ENCODE measurements around the gene STOM. TPM values are rescaled to one million over a fixed set of nuclear protein-coding genes. Genes with fewer than 3 reads are reported as not detected.

Gene STOM
- total RNA-seq, 4 donors from 2014 or later, result 418 to 728 (median 480) TPM

DNA sequence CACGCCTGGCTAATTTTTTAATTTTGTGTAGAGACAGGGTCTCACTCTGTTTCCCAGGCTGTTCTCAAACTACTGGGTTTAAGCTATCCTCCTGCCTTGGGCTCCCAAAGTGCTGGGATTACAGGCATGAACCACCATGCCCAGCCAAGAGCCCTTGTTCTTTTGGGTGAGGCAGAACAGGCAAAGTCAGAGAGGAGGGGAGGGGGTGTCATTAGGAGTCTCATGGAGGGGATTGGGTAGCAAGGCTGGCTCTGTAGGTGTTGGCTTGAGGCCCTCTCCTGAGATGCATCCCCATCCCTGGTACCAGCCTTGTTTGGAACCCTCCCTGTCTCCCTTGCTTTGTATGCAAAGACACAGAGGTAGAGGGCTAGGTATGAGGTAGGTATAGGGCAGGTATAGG, 78.0 kb downstream of the STOM start:
- TF ChIP-seq, protein P1, sequence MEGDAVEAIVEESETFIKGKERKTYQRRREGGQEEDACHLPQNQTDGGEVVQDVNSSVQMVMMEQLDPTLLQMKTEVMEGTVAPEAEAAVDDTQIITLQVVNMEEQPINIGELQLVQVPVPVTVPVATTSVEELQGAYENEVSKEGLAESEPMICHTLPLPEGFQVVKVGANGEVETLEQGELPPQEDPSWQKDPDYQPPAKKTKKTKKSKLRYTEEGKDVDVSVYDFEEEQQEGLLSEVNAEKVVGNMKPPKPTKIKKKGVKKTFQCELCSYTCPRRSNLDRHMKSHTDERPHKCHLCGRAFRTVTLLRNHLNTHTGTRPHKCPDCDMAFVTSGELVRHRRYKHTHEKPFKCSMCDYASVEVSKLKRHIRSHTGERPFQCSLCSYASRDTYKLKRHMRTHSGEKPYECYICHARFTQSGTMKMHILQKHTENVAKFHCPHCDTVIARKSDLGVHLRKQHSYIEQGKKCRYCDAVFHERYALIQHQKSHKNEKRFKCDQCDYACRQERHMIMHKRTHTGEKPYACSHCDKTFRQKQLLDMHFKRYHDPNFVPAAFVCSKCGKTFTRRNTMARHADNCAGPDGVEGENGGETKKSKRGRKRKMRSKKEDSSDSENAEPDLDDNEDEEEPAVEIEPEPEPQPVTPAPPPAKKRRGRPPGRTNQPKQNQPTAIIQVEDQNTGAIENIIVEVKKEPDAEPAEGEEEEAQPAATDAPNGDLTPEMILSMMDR (IDR thresholded peaks at IDR 0.05; ENCODE audit: low read depth), result no peak

DNA sequence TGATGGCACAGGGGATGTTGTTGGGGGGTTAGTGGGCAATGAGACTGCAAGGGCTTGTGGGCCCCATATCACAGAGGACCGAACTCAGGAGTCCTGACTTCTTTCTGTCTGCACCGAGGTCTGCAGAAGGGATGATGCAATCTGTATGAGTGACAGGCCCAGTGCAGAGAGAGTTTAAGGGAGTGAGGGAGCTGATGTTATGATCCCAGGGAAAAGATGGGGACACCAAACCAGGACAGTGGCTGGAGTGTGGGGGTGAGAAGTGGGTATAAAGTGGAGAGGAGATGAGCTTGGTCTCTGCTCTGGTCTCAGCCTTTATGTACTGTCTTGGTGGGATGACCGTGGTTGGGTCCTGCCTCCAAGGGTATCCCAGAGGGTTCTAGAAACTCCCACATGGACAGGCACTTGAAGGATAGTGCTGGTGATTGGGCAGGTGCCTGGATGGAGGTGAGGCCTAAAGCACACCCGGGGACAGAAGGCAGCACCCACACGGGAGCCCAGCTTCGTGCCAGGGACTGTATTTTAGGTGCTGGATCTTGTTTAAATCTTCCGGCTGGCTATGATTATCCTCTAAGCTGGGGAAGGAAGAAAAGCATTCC, 80.2 kb downstream of the STOM start:
- TF ChIP-seq, protein P1 (IDR thresholded peaks at IDR 0.05; ENCODE audit: low read depth), result no peak

DNA sequence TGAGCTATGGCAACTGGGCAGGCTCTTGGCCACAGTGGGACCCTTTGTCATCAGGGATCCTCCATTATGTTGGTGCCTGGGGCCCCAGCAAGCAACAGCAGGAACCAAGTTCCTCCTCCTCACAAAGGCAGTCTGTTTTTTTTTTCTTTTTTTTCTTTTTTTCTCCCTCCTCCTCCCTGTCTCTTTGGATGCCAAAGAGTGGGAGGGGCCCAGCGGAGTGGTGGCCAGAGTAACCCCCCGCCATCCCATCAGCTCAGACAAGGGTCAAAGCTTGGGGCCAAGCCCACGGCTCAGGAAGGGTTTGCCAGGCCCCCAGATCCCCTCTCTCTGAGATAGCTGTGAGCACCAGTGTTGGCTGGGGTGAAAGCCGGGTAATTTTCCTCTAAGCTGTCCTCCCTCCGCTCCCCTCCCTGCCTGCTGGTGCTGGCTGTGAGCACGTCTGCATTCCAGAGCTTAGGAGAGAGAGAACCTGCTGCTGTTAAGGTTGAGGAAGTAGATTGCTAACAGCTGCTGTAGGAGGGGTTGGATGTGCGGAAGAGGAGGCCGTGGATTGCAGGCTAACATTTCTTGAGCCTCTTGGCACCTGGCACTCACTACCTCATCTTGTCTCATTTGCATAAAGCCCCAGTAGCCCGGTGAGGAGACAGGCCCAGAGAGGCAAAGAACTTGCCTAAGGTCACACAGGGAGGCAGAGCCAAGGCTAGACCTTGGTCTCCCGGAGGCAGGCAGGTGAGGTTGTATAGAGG, 80.9 kb downstream of the STOM start:
- TF ChIP-seq, protein P1 (IDR thresholded peaks at IDR 0.05; ENCODE audit: low read depth), result no peak

Other genes with a start within 250 kb of the STOM start
- 10 to 100 TPM; 30.5 to 69.6 (median 47.9) TPM for gene RAB14, start 168.4 kb downstream of the STOM start, total RNA-seq
- gene GSN, start 102.1 kb downstream of the STOM start, total RNA-seq, result over 10,000 TPM in 1 of 4 donors, 1,000 to 10,000 TPM in 3; 3,163 to 12,584 (median 6,723) TPM
- 10 to 100 TPM; 12.4 to 30.9 (median 17.5) TPM for gene GGTA1, start 129.6 kb upstream of the STOM start, total RNA-seq

Data from subcutaneous adipose tissue (tissue), 4 donors.